AG08396 (cell line): ENCODE data around the gene RAB30.
"Not testable (repeated sequence)": the region's sequence is repeated elsewhere in the genome, so short reads cannot be mapped to it uniquely, and the experiment has no call there.

Experiments
- DNase-seq: peaks from one replicate; pipeline ENCODE4 v3.0.0; 2012; ENCODE audit warnings: low spot score, mixed read lengths

Gene RAB30

GRCh38 chr11:83009999-83010398 is 61.7 kb downstream of the RAB30 start:
- no peak for DNase-seq

- not testable (repeated sequence) for DNase-seq
Measured at GRCh38 chr11:83009136-83009535, 62.6 kb downstream of the RAB30 start.

- DNase-seq: peak; percentile 45
Measured at GRCh38 chr11:83008581-83008923, 63.1 kb downstream of the RAB30 start.

- DNase-seq: no peak
Measured at GRCh38 chr11:83007909-83008580, 63.7 kb downstream of the RAB30 start.

- DNase-seq: no peak
Measured at GRCh38 chr11:83007477-83007876, 64.2 kb downstream of the RAB30 start.

- no peak for DNase-seq
Measured at GRCh38 chr11:83006877-83007330, 64.8 kb downstream of the RAB30 start.

GRCh38 chr11:83004746-83005556 is 66.7 kb downstream of the RAB30 start:
- DNase-seq: no peak

- no peak for DNase-seq
Measured at GRCh38 chr11:83002522-83002921, 69.2 kb downstream of the RAB30 start.

GRCh38 chr11:83002053-83002452 is 69.6 kb downstream of the RAB30 start:
- DNase-seq: no peak

GRCh38 chr11:83000381-83000780 is 71.3 kb downstream of the RAB30 start:
- DNase-seq: no peak

GRCh38 chr11:82999232-82999631 is 72.5 kb downstream of the RAB30 start:
- no peak for DNase-seq

- DNase-seq: no peak
Measured at GRCh38 chr11:82998697-82999096, 73.0 kb downstream of the RAB30 start.

- DNase-seq: no peak
Measured at GRCh38 chr11:82996966-82997606, 74.6 kb downstream of the RAB30 start.

GRCh38 chr11:82995754-82996398 is 75.8 kb downstream of the RAB30 start:
- DNase-seq: peak; percentile 16

- DNase-seq: no peak
Measured at GRCh38 chr11:82995235-82995634, 76.5 kb downstream of the RAB30 start.

GRCh38 chr11:82994604-82995230 is 77.0 kb downstream of the RAB30 start:
- no peak for DNase-seq

GRCh38 chr11:82992223-82992622 is 79.5 kb downstream of the RAB30 start:
- DNase-seq: no peak

- DNase-seq: no peak
Measured at GRCh38 chr11:82989628-82990404, 81.9 kb downstream of the RAB30 start.

GRCh38 chr11:82988936-82989627 is 82.6 kb downstream of the RAB30 start:
- no peak for DNase-seq

- no peak for DNase-seq
Measured at GRCh38 chr11:82987997-82988396, 83.7 kb downstream of the RAB30 start.

- no peak for DNase-seq
Measured at GRCh38 chr11:82986446-82986845, 85.3 kb downstream of the RAB30 start.
